CD4-positive, alpha-beta T cell (primary cell): ENCODE results near the gene ATP1B2. TPM values are rescaled to one million over a fixed set of nuclear protein-coding genes. Genes with fewer than 3 reads are reported as not detected.

ENCODE experiments used
- ATAC-seq: fragments of 200-7000 bp; cut with Tn5 transposase; one replicate; pipeline ENCODE4 v1.10.0; 2022; ENCODE audit warnings: mild to moderate bottlenecking; ENCODE audit not compliant: poor library complexity
- CTCF ChIA-PET: fragments of 350-600 bp; sonication (Branson Sonifier 250); formaldehyde crosslinking; loops from one replicate; lab custom pipeline; 2021; ENCODE audit warnings: antibody characterized with exemption, inconsistent platforms; lab: Charles Lee
- POLR2A ChIA-PET: fragments of 350-600 bp; sonication (Branson Sonifier 250); formaldehyde crosslinking; loops from one replicate; lab custom pipeline; 2021; ENCODE audit warnings: antibody characterized with exemption, inconsistent platforms; lab: Charles Lee
- DNase-seq, 14 experiments: peaks; one replicate each; pipeline ENCODE4 v3.0.0-alpha.2; 2013 to 2020; ENCODE audit warnings: mixed read lengths in 2 of 14
- H3K27ac ChIP-seq, 2 donors: one replicate each; pipeline versions ENCODE4 v1.5.1 to v1.7.0; 2013; ENCODE audit warnings: low read length in 2 of 2, low read depth in 1 of 2, mild to moderate bottlenecking in 1 of 2
- H3K27me3 ChIP-seq, 2 experiments: 1 replicate in 1 of 2; 2 replicates in 1 of 2; pipeline versions ENCODE4 v1.6.1 to v1.7.0; 2013; ENCODE audit warnings: low read length in 2 of 2, control low read depth in 1 of 2, mild to moderate bottlenecking in 1 of 2, moderate library complexity in 1 of 2; ENCODE audit not compliant: insufficient read depth in 2 of 2, control insufficient read depth in 1 of 2
- H3K36me3 ChIP-seq: one replicate; pipeline ENCODE4 v1.6.1; 2013; ENCODE audit warnings: low read length, control low read depth; ENCODE audit not compliant: insufficient read depth
- H3K4me1 ChIP-seq: one replicate; pipeline ENCODE4 v1.6.1; 2013; ENCODE audit warnings: low read length, control low read depth; ENCODE audit not compliant: insufficient read depth
- H3K4me3 ChIP-seq: one replicate; pipeline ENCODE4 v1.5.1; 2013; ENCODE audit warnings: mild to moderate bottlenecking, low read length, moderate library complexity
- H3K9me3 ChIP-seq, 2 experiments: 1 replicate in 1 of 2; 2 replicates in 1 of 2; pipeline versions ENCODE4 v1.6.1 to v1.7.0; 2013; ENCODE audit warnings: low read length in 2 of 2, mild to moderate bottlenecking in 2 of 2, control low read depth in 1 of 2, moderate library complexity in 1 of 2; ENCODE audit not compliant: control insufficient read depth in 1 of 2, insufficient read depth in 1 of 2
- H3K27ac Mint-ChIP-seq: one replicate; pipeline ENCODE4 v1.8.0; 2020; ENCODE audit warnings: mixed read lengths
- H3K27me3 Mint-ChIP-seq: one replicate; pipeline ENCODE4 v1.8.0; 2021; ENCODE audit warnings: mixed read lengths
- H3K36me3 Mint-ChIP-seq: one replicate; pipeline ENCODE4 v1.8.0; 2021; ENCODE audit warnings: low read depth, mixed read lengths
- H3K4me1 Mint-ChIP-seq: one replicate; pipeline ENCODE4 v1.8.0; 2021; ENCODE audit warnings: low read depth, mixed read lengths
- H3K4me3 Mint-ChIP-seq: one replicate; pipeline ENCODE4 v1.8.0; 2020; ENCODE audit warnings: mild to moderate bottlenecking, mixed read lengths
- H3K9me3 Mint-ChIP-seq: one replicate; pipeline ENCODE4 v1.8.0; 2020; ENCODE audit warnings: mixed read lengths
- CTCF ChIP-seq: fragments of 200-600 bp; IDR thresholded peaks from one replicate; pipeline ENCODE4 v1.8.0; 2022; ENCODE audit warnings: antibody characterized with exemption, mild to moderate bottlenecking
- intact Hi-C, 2 experiments: fragments of 100-400 bp; cut with DNase I in 1 of 2; cut with micrococcal nuclease in 1 of 2; formaldehyde crosslinking; loops; one replicate each; pipeline versions ENCODE4 v1.15.1 to v1.9.0; 2023 to 2025; cut with DNase I, micrococcal nuclease
- total RNA-seq, 174 experiments: library from RNA in 2 of 174; stranded (reverse) in 2 of 174; gene quantifications; one replicate each; pipeline ENCODE4 v1.2.3 and lab custom pipeline; 2021 to 2026

Gene ATP1B2
- total RNA-seq, 2 experiments from 2014 or later, result 0.17 to 0.69 TPM

- peaks cover 14% of the 10 kb centered on the region for H3K4me1 Mint-ChIP-seq
- H3K36me3 Mint-ChIP-seq, result peaks cover 12% of the 10 kb centered on the region
- H3K4me1 ChIP-seq, result peaks cover 15% of the 10 kb centered on the region
- H3K27me3 ChIP-seq, result no peaks in the 10 kb centered on the region
- H3K4me3 ChIP-seq, result no peak overlapping the region
- H3K27ac Mint-ChIP-seq, result no peak overlapping the region
- no peak for TF ChIP-seq CTCF
- POLR2A ChIA-PET, result interaction anchor here (1.3 to 2.0 kb wide), 4 partner anchors 17 to 56 kb away, joined by 5 to 19 read pairs (median 8); partner anchors contain the start of genes FXR2, TP53 and WRAP53
- no peak for DNase-seq
- no peak overlapping the region for H3K27ac ChIP-seq
- intact Hi-C loops, result loop anchor here (2.0 to 5.0 kb wide), 2 partner anchors 55 to 56 kb away; partner anchors contain the start of genes TP53 (in 2 of the 2) and WRAP53 (in 1 of the 2)
- no peaks in the 10 kb centered on the region for H3K9me3 Mint-ChIP-seq
- CTCF ChIA-PET, result interaction anchor here (0.7 to 2.4 kb wide), 5 partner anchors 17 to 58 kb away, joined by 3 to 24 read pairs (median 5); partner anchors contain the start of genes ATP1B2, FXR2, TP53 and WRAP53
- no peaks in the 10 kb centered on the region for H3K27me3 Mint-ChIP-seq
- no peak for ATAC-seq
- H3K36me3 ChIP-seq, result no peaks in the 10 kb centered on the region
- H3K4me3 Mint-ChIP-seq, result no peak overlapping the region
- no peaks in the 10 kb centered on the region for H3K9me3 ChIP-seq
These were observed 19.0 kb upstream of the ATP1B2 start for GRCh38 chr17:7631398-7632380.

GRCh38 chr17:7632492-7632894 is 18.2 kb upstream of the ATP1B2 start:
- POLR2A ChIA-PET, result interaction anchor here (0.6 to 2.0 kb wide), 3 partner anchors 17 to 556 kb away, joined by 3 to 19 read pairs (median 5); partner anchors contain the start of genes FXR2, TP53 and WRAP53
- no peak overlapping the region for H3K4me3 ChIP-seq

More at GRCh38 chr17:7632492-7632894, 18.2 kb upstream of the ATP1B2 start:
- no peak for TF ChIP-seq CTCF
- Mint-ChIP-seq H3K4me1 (peaks cover 6% of the 10 kb centered on the region), H3K36me3 (peaks cover 4% of the 10 kb centered on the region), H3K27me3 (no peaks in the 10 kb centered on the region), H3K4me3 (peak overlapping the region; percentile 70), H3K27ac (no peak overlapping the region), H3K9me3 (no peaks in the 10 kb centered on the region)
- peak in 5 of 14 experiments; percentile 8 to 69 (median 42) for DNase-seq
- Histone ChIP-seq H3K27me3 (no peaks in the 10 kb centered on the region), H3K27ac (no peak overlapping the region), H3K9me3 (no peaks in the 10 kb centered on the region), H3K4me1 (peaks cover 9% of the 10 kb centered on the region), H3K36me3 (no peaks in the 10 kb centered on the region)
- intact Hi-C loops, result loop anchor here (2.0 to 5.0 kb wide), 2 partner anchors 54 to 55 kb away; partner anchors contain the start of genes TP53 (in 2 of the 2) and WRAP53 (in 1 of the 2)
- ATAC-seq, result no peak
- CTCF ChIA-PET, result interaction anchor here (0.7 to 2.4 kb wide), 6 partner anchors 15 to 58 kb away, joined by 3 to 24 read pairs (median 4); partner anchors contain the start of genes ATP1B2, FXR2, TP53 and WRAP53
